CD4-positive, alpha-beta T cell (primary cell): ENCODE results near the gene TMEM164. TPM values are rescaled to one million over a fixed set of nuclear protein-coding genes. Genes with fewer than 3 reads are reported as not detected.

Source experiments
- ATAC-seq: fragments of 200-7000 bp; cut with Tn5 transposase; one replicate; pipeline ENCODE4 v1.10.0; 2022; ENCODE audit warnings: mild to moderate bottlenecking; ENCODE audit not compliant: poor library complexity
- CTCF ChIA-PET: fragments of 350-600 bp; sonication (Branson Sonifier 250); formaldehyde crosslinking; loops from one replicate; lab custom pipeline; 2021; ENCODE audit warnings: antibody characterized with exemption, inconsistent platforms; lab: Charles Lee
- POLR2A ChIA-PET: fragments of 350-600 bp; sonication (Branson Sonifier 250); formaldehyde crosslinking; loops from one replicate; lab custom pipeline; 2021; ENCODE audit warnings: antibody characterized with exemption, inconsistent platforms; lab: Charles Lee
- DNase-seq, 14 experiments: peaks; one replicate each; pipeline ENCODE4 v3.0.0-alpha.2; 2013 to 2020; ENCODE audit warnings: mixed read lengths in 2 of 14
- H3K27ac ChIP-seq, 2 donors: one replicate each; pipeline versions ENCODE4 v1.5.1 to v1.7.0; 2013; ENCODE audit warnings: low read length in 2 of 2, low read depth in 1 of 2, mild to moderate bottlenecking in 1 of 2
- H3K27me3 ChIP-seq, 2 experiments: 1 replicate in 1 of 2; 2 replicates in 1 of 2; pipeline versions ENCODE4 v1.6.1 to v1.7.0; 2013; ENCODE audit warnings: low read length in 2 of 2, control low read depth in 1 of 2, mild to moderate bottlenecking in 1 of 2, moderate library complexity in 1 of 2; ENCODE audit not compliant: insufficient read depth in 2 of 2, control insufficient read depth in 1 of 2
- H3K36me3 ChIP-seq: one replicate; pipeline ENCODE4 v1.6.1; 2013; ENCODE audit warnings: low read length, control low read depth; ENCODE audit not compliant: insufficient read depth
- H3K4me1 ChIP-seq: one replicate; pipeline ENCODE4 v1.6.1; 2013; ENCODE audit warnings: low read length, control low read depth; ENCODE audit not compliant: insufficient read depth
- H3K4me3 ChIP-seq: one replicate; pipeline ENCODE4 v1.5.1; 2013; ENCODE audit warnings: mild to moderate bottlenecking, low read length, moderate library complexity
- H3K9me3 ChIP-seq, 2 experiments: 1 replicate in 1 of 2; 2 replicates in 1 of 2; pipeline versions ENCODE4 v1.6.1 to v1.7.0; 2013; ENCODE audit warnings: low read length in 2 of 2, mild to moderate bottlenecking in 2 of 2, control low read depth in 1 of 2, moderate library complexity in 1 of 2; ENCODE audit not compliant: control insufficient read depth in 1 of 2, insufficient read depth in 1 of 2
- H3K27ac Mint-ChIP-seq: one replicate; pipeline ENCODE4 v1.8.0; 2020; ENCODE audit warnings: mixed read lengths
- H3K27me3 Mint-ChIP-seq: one replicate; pipeline ENCODE4 v1.8.0; 2021; ENCODE audit warnings: mixed read lengths
- H3K36me3 Mint-ChIP-seq: one replicate; pipeline ENCODE4 v1.8.0; 2021; ENCODE audit warnings: low read depth, mixed read lengths
- H3K4me1 Mint-ChIP-seq: one replicate; pipeline ENCODE4 v1.8.0; 2021; ENCODE audit warnings: low read depth, mixed read lengths
- H3K4me3 Mint-ChIP-seq: one replicate; pipeline ENCODE4 v1.8.0; 2020; ENCODE audit warnings: mild to moderate bottlenecking, mixed read lengths
- H3K9me3 Mint-ChIP-seq: one replicate; pipeline ENCODE4 v1.8.0; 2020; ENCODE audit warnings: mixed read lengths
- CTCF ChIP-seq: fragments of 200-600 bp; IDR thresholded peaks from one replicate; pipeline ENCODE4 v1.8.0; 2022; ENCODE audit warnings: antibody characterized with exemption, mild to moderate bottlenecking
- intact Hi-C, 2 experiments: fragments of 100-400 bp; cut with DNase I in 1 of 2; cut with micrococcal nuclease in 1 of 2; formaldehyde crosslinking; loops; one replicate each; pipeline versions ENCODE4 v1.15.1 to v1.9.0; 2023 to 2025; cut with DNase I, micrococcal nuclease
- total RNA-seq, 174 experiments: library from RNA in 2 of 174; stranded (reverse) in 2 of 174; gene quantifications; one replicate each; pipeline ENCODE4 v1.2.3 and lab custom pipeline; 2021 to 2026

Gene TMEM164
- total RNA-seq, 2 experiments from 2014 or later = 11.1 to 13.4 TPM

GRCh38 chrX:110044346-110045249, 41.7 kb downstream of the TMEM164 start:
- DNase-seq = no peak
- Mint-ChIP-seq H3K4me3 (no peak overlapping the region), H3K36me3 (peaks cover 5% of the 10 kb centered on the region), H3K4me1 (peaks cover 48% of the 10 kb centered on the region), H3K9me3 (no peaks in the 10 kb centered on the region), H3K27me3 (no peaks in the 10 kb centered on the region), H3K27ac (no peak overlapping the region)
- Histone ChIP-seq H3K27me3 (no peaks in the 10 kb centered on the region), H3K36me3 (no peaks in the 10 kb centered on the region), H3K27ac (no peak overlapping the region), H3K9me3 (no peaks in the 10 kb centered on the region), H3K4me3 (no peak overlapping the region), H3K4me1 (no peaks in the 10 kb centered on the region)
- intact Hi-C loops = no loop called here
- CTCF ChIA-PET = interaction anchor here (0.7 kb wide), 1 partner anchor 638 kb away, joined by 4 read pairs; no protein-coding TSS in a partner anchor
- TF ChIP-seq CTCF = no peak
- POLR2A ChIA-PET = no interaction called here
- no peak for ATAC-seq

- intact Hi-C loops = no loop called here
- H3K27ac ChIP-seq = no peak overlapping the region
- Mint-ChIP-seq H3K4me1 (peaks cover 53% of the 10 kb centered on the region), H3K4me3 (no peak overlapping the region), H3K36me3 (peaks cover 5% of the 10 kb centered on the region), H3K27me3 (no peaks in the 10 kb centered on the region), H3K27ac (no peak overlapping the region), H3K9me3 (no peaks in the 10 kb centered on the region)
- H3K36me3 ChIP-seq = no peaks in the 10 kb centered on the region
- no peak for TF ChIP-seq CTCF
- no peaks in the 10 kb centered on the region for H3K9me3 ChIP-seq
- no peaks in the 10 kb centered on the region for H3K4me1 ChIP-seq
- H3K27me3 ChIP-seq = no peaks in the 10 kb centered on the region
- no peak for DNase-seq
- ChIA-PET CTCF (no interaction called here), POLR2A (no interaction called here)
- no peak for ATAC-seq
- no peak overlapping the region for H3K4me3 ChIP-seq
Observed at GRCh38 chrX:110045421-110045820, 42.5 kb downstream of the TMEM164 start.

- Histone ChIP-seq H3K27me3 (no peaks in the 10 kb centered on the region), H3K36me3 (no peaks in the 10 kb centered on the region), H3K4me1 (no peaks in the 10 kb centered on the region), H3K4me3 (no peak overlapping the region), H3K9me3 (no peaks in the 10 kb centered on the region), H3K27ac (no peak overlapping the region)
- ATAC-seq = no peak
- no peak for DNase-seq
- H3K4me3 Mint-ChIP-seq = no peak overlapping the region
- intact Hi-C loops = no loop called here
- H3K4me1 Mint-ChIP-seq = peaks cover 53% of the 10 kb centered on the region
- H3K9me3 Mint-ChIP-seq = no peaks in the 10 kb centered on the region
- CTCF ChIA-PET = no interaction called here
- peaks cover 5% of the 10 kb centered on the region for H3K36me3 Mint-ChIP-seq
- POLR2A ChIA-PET = no interaction called here
- H3K27me3 Mint-ChIP-seq = no peaks in the 10 kb centered on the region
- H3K27ac Mint-ChIP-seq = no peak overlapping the region
- no peak for TF ChIP-seq CTCF
Observed at GRCh38 chrX:110046001-110046400, 43.1 kb downstream of the TMEM164 start.
